Prostate gland (tissue), 2 donors: ENCODE data around the gene RUNX3. TPM values are rescaled to one million over a fixed set of nuclear protein-coding genes. Genes with fewer than 3 reads are reported as not detected.

Source experiments
- DNase-seq: peaks from one replicate; pipeline ENCODE4 v3.0.0-alpha.2; 2019; ENCODE audit warnings: low spot score
- H3K27ac ChIP-seq, 2 donors: fragments of 200-600 bp; sonication (generic); 2 replicates each; pipeline ENCODE4 v1.5.1; 2017 to 2019
- H3K27me3 ChIP-seq: fragments of 200-600 bp; sonication (generic); replicated peaks from 2 replicates; pipeline ENCODE4 v1.5.1; 2019; ENCODE audit not compliant: insufficient read depth
- H3K36me3 ChIP-seq, 2 donors: fragments of 200-600 bp; sonication (generic); 1 replicate in 1 of 2; 2 replicates in 1 of 2; pipeline versions ENCODE4 v1.5.1 to v1.8.1; 2017 to 2019
- H3K4me1 ChIP-seq: fragments of 200-600 bp; sonication (generic); replicated peaks from 2 replicates; pipeline ENCODE4 v1.5.1; 2019
- H3K4me3 ChIP-seq, 2 donors: fragments of 200-600 bp; sonication (generic); 2 replicates each; pipeline ENCODE4 v1.5.1; 2017 to 2019
- H3K9me3 ChIP-seq: fragments of 200-600 bp; sonication (generic); 2 replicates; pipeline ENCODE4 v1.5.1; 2017
- POLR2A ChIP-seq: fragments of 450-650 bp; IDR thresholded peaks from one replicate; pipeline ENCODE4 v1.6.1; 2016; ENCODE audit warnings: antibody characterized with exemption, mild to moderate bottlenecking
- POLR2AphosphoS5 ChIP-seq: sonication (generic); formaldehyde crosslinking; IDR thresholded peaks from one replicate; pipeline ENCODE4 v1.6.1; 2017; ENCODE audit warnings: antibody characterized with exemption
- WGBS: methylation state at CpG from one replicate; pipeline ENCODE4 v1.1.5; 2018; 5-methylcytosine and 5-hydroxymethylcytosine counted together
- intact Hi-C: fragments of 100-400 bp; cut with DNase I; formaldehyde crosslinking; loops from one replicate; pipeline ENCODE4 v1.14.2; 2022
- total RNA-seq, 2 donors: library from RNA; depleted of rRNA; stranded (reverse); fragments of >200 nt; gene quantifications; one replicate each; pipeline ENCODE4 v1.1.0, GENCODE V29; 2016
- TF ChIP-seq, protein P1 (sequence below), 4 experiments: fragments of 200-600 bp in 2 of 4; fragments of 450-650 bp in 2 of 4; sonication (generic) in 2 of 4; IDR thresholded peaks; 1 replicate in 3 of 4; 2 replicates in 1 of 4; pipeline ENCODE4 v1.5.1; 2016 to 2019; ENCODE audit warnings: antibody characterized with exemption in 4 of 4, mild to moderate bottlenecking in 2 of 4, moderate library complexity in 2 of 4

The RUNX3 gene
- total RNA-seq, 2 donors from 2014 or later: 2.5 to 3.4 TPM

DNA sequence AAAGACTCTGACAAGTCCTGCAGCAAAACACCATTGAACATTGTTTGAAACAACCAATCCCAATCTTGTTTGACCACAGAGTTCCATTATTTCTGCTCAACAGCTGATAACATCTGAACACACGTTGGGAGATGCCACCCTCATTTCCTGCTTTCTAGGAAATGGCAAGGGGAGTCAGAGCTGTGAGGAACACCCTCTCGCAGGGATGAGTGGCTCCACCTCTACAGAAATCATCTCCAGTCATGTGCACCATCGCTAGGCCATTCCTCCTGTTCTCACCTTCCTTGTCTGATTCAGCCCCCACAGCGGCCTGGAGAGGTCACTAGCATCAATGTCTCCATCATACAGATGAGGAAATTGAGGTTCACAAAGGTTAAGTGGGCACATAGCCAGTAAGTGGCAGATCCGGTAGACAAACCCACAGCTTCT, 22.4 kb upstream of the RUNX3 start:
- TF ChIP-seq POLR2AphosphoS5 (no peak), POLR2A (no peak)
- TF ChIP-seq, protein P1, sequence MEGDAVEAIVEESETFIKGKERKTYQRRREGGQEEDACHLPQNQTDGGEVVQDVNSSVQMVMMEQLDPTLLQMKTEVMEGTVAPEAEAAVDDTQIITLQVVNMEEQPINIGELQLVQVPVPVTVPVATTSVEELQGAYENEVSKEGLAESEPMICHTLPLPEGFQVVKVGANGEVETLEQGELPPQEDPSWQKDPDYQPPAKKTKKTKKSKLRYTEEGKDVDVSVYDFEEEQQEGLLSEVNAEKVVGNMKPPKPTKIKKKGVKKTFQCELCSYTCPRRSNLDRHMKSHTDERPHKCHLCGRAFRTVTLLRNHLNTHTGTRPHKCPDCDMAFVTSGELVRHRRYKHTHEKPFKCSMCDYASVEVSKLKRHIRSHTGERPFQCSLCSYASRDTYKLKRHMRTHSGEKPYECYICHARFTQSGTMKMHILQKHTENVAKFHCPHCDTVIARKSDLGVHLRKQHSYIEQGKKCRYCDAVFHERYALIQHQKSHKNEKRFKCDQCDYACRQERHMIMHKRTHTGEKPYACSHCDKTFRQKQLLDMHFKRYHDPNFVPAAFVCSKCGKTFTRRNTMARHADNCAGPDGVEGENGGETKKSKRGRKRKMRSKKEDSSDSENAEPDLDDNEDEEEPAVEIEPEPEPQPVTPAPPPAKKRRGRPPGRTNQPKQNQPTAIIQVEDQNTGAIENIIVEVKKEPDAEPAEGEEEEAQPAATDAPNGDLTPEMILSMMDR (IDR thresholded peaks at IDR 0.05): no peak
- no peak for DNase-seq
- H3K27ac ChIP-seq: no peak overlapping the region
- H3K9me3 ChIP-seq: no peaks in the 10 kb centered on the region
- intact Hi-C loops: no loop called here
- no peak overlapping the region for H3K4me3 ChIP-seq
- no peaks in the 10 kb centered on the region for H3K36me3 ChIP-seq
- H3K27me3 ChIP-seq: no peaks in the 10 kb centered on the region
- no peaks in the 10 kb centered on the region for H3K4me1 ChIP-seq
- WGBS: 55% methylated on average over 5 of the region's 5 CpGs

DNA sequence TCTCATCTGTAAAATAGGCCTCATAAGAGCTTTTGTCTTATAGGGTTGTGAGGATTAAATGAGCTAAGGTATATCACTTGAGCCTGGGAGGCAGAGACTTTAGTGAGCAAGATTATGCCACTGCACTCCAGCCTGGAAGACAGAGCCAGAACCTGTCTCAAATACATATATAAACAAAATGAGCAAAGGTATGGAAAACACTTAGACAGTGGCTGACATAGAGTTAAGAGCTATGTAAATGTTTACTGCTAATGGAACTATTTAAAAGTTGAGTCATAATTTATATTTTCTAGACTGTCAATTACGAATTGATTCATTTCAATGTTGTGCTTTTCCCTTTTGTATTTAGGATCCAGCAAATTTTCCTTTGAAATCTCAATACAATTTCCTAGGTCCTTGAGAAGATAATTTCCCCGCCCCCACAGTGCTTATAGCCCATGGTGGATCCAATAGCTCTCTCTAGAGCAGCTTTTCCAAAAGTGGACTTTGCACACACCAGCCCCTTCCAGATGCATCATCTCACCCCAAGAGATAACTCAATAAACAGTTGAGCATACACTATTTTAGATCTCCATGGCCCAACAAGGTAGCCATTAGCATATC, 21.8 kb upstream of the RUNX3 start:
- no peaks in the 10 kb centered on the region for H3K9me3 ChIP-seq
- no peak overlapping the region for H3K4me3 ChIP-seq
- no peak for DNase-seq
- no peaks in the 10 kb centered on the region for H3K27me3 ChIP-seq
- WGBS: 94% methylated on average over 2 of the region's 2 CpGs
- H3K27ac ChIP-seq: no peak overlapping the region
- intact Hi-C loops: no loop called here
- H3K4me1 ChIP-seq: no peaks in the 10 kb centered on the region
- H3K36me3 ChIP-seq: no peaks in the 10 kb centered on the region
- TF ChIP-seq, protein P1 (IDR thresholded peaks at IDR 0.05): no peak
- no peak for TF ChIP-seq POLR2AphosphoS5
- no peak for TF ChIP-seq POLR2A

DNA sequence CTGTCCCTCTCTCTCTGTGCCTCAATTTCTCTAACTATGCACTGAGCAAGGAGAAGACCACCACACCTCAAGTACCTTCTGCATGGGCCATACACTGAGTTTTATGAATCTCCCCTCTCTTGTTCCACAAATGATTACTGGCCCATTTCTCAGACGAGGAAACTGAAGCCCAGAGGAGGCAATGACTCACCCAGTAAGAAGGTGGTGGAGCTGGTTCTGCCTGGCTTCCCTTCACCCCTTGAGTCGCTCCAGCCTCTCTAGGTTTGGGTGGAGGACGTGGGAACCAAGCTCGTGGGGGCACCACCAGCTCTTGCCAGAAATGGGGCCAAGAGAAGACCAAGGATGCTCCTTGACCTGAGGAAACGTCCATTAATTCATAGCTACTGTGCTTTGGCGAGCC, 21.3 kb upstream of the RUNX3 start:
- DNase-seq: no peak
- Histone ChIP-seq H3K4me3 (no peak overlapping the region), H3K36me3 (no peaks in the 10 kb centered on the region), H3K9me3 (no peaks in the 10 kb centered on the region), H3K4me1 (no peaks in the 10 kb centered on the region), H3K27ac (no peak overlapping the region), H3K27me3 (no peaks in the 10 kb centered on the region)
- TF ChIP-seq, protein P1 (IDR thresholded peaks at IDR 0.05): no peak
- TF ChIP-seq POLR2AphosphoS5: no peak
- 70% methylated on average over 6 of the region's 6 CpGs for WGBS
- intact Hi-C loops: no loop called here

DNA sequence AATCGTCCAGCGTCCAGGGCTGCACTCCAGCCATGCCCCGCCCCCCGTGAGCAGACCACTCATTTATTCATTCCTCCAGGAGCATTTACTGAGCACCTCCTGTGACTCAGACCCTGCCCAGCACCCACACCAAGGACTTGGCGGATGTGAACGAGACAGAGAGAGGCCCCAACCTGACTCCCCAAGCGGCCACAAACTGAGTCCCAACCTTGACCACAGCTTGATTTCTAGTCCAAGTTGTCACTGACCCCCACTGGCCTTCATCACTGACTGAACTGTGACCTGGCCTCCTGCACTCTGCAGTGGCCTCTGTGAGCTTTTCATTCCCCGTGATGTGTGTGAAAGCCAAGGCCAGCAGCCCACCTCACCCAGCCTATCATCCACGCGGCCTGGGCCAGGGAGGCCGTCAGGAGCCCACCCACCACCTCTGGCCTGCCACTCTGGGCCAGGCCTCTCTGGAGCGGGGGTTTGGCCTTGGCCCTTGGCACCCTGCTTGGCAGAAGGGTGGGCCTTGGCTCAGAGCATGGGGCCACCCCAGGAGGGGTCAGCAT, 19.3 kb upstream of the RUNX3 start:
- TF ChIP-seq POLR2AphosphoS5: no peak
- TF ChIP-seq POLR2A: no peak
- TF ChIP-seq, protein P1 (IDR thresholded peaks at IDR 0.05): no peak
- no peaks in the 10 kb centered on the region for H3K4me1 ChIP-seq
- no peaks in the 10 kb centered on the region for H3K9me3 ChIP-seq
- intact Hi-C loops: no loop called here
- DNase-seq: no peak
- no peak overlapping the region for H3K4me3 ChIP-seq
- H3K27me3 ChIP-seq: no peaks in the 10 kb centered on the region
- H3K27ac ChIP-seq: no peak overlapping the region
- no peaks in the 10 kb centered on the region for H3K36me3 ChIP-seq
- WGBS: 75% methylated on average over 12 of the region's 12 CpGs
